Fibroblast of lung (primary cell): ENCODE results near the gene P2RX4. TPM values are rescaled to one million over a fixed set of nuclear protein-coding genes. Genes with fewer than 3 reads are reported as not detected.

Experiments
- DNase-seq, 2 donors: peaks; one replicate each; pipeline versions ENCODE4 v3.0.0 to v3.0.0-alpha.2; 2010; ENCODE audit warnings: low read depth in 2 of 2
- H2AFZ ChIP-seq: 2 replicates; pipeline ENCODE4 v1.5.1; 2012; ENCODE audit warnings: low read length, control low read depth, inconsistent platforms
- H3K27ac ChIP-seq: 2 replicates; pipeline ENCODE4 v1.5.1; 2011; ENCODE audit warnings: low read length, control low read depth; ENCODE audit not compliant: insufficient read depth
- H3K27me3 ChIP-seq: 2 replicates; pipeline ENCODE4 v1.5.1; 2011; ENCODE audit warnings: mild to moderate bottlenecking, low read length; ENCODE audit not compliant: control insufficient read depth, insufficient read depth
- H3K36me3 ChIP-seq: 2 replicates; pipeline ENCODE4 v1.5.1; 2011; ENCODE audit warnings: low read length; ENCODE audit not compliant: control insufficient read depth, insufficient read depth
- H3K4me1 ChIP-seq: 2 replicates; pipeline ENCODE4 v1.5.1; 2011; ENCODE audit warnings: low read length; ENCODE audit not compliant: control insufficient read depth, insufficient read depth; ENCODE audit errors: extremely low read depth
- H3K4me2 ChIP-seq: 2 replicates; pipeline ENCODE4 v1.5.1; 2011; ENCODE audit warnings: low read length, control low read depth; ENCODE audit not compliant: insufficient read depth; ENCODE audit errors: extremely low read depth
- H3K4me3 ChIP-seq, 4 experiments: fragments of 200-600 bp in 1 of 4; sonication (generic) in 1 of 4; replicated peaks in 1 of 4; 2 replicates each; pipeline ENCODE4 v1.5.1; 2011 to 2016; ENCODE audit warnings: low read length in 4 of 4, low read depth in 3 of 4, mild to moderate bottlenecking in 3 of 4, control low read depth in 2 of 4, inconsistent platforms in 1 of 4, mixed read lengths in 1 of 4; ENCODE audit not compliant: insufficient read depth in 1 of 4; ENCODE audit errors: control extremely low read depth in 1 of 4
- H3K79me2 ChIP-seq: 2 replicates; pipeline ENCODE4 v1.5.1; 2012; ENCODE audit warnings: mild to moderate bottlenecking, low read length, inconsistent platforms; ENCODE audit not compliant: control insufficient read depth, insufficient read depth
- H3K9ac ChIP-seq: 2 replicates; pipeline ENCODE4 v1.5.1; 2011; ENCODE audit warnings: mild to moderate bottlenecking, low read length, control low read depth; ENCODE audit not compliant: insufficient read depth
- H3K9me3 ChIP-seq: 2 replicates; pipeline ENCODE4 v1.5.1; 2012; ENCODE audit warnings: low read depth, low read length; ENCODE audit not compliant: control insufficient read depth, insufficient read depth
- H4K20me1 ChIP-seq: 2 replicates; pipeline ENCODE4 v1.5.1; 2011; ENCODE audit warnings: low read length; ENCODE audit not compliant: control insufficient read depth, insufficient read depth; ENCODE audit errors: extremely low read depth
- CTCF ChIP-seq, 2 donors: IDR thresholded peaks in 1 of 2; conservative IDR thresholded peaks in 1 of 2; 1 replicate in 1 of 2; 2 replicates in 1 of 2; pipeline ENCODE4 v1.5.1; 2011 to 2012; ENCODE audit warnings: low read length in 2 of 2, control low read depth in 1 of 2, inconsistent platforms in 1 of 2, low read depth in 1 of 2, mild to moderate bottlenecking in 1 of 2
- polyA plus RNA-seq, 2 donors: library from polyadenylated mRNA; depleted of rRNA in 1 of 2; stranded (reverse) in 1 of 2; unstranded in 1 of 2; fragments of >200 nt; gene quantifications; 2 replicates each; pipeline ENCODE4 v1.2.1, GENCODE V29; 2011 to 2012; ENCODE audit warnings: missing spikeins in 1 of 2
- total RNA-seq: library from RNA; depleted of rRNA; stranded (reverse); fragments of >200 nt; gene quantifications from 2 replicates; pipeline ENCODE4 v1.2.1, GENCODE V29; 2014

P2RX4 gene
- total and polyA plus RNA-seq, 2 donors (not counting 1 experiment from before 2014, with no cell fraction given), result 27.2 to 59.8 TPM

- no peak for DNase-seq
- no peak overlapping the region for H2AFZ ChIP-seq
- peaks cover 18% of the 10 kb centered on the region for H3K4me1 ChIP-seq
- no peaks in the 10 kb centered on the region for H3K27me3 ChIP-seq
- no peaks in the 10 kb centered on the region for H3K9me3 ChIP-seq
- H3K36me3 ChIP-seq, result peaks cover 3% of the 10 kb centered on the region
- H3K4me2 ChIP-seq, result no peak overlapping the region
- no peak overlapping the region for H3K27ac ChIP-seq
- peaks cover 6% of the 10 kb centered on the region for H3K79me2 ChIP-seq
- H3K4me3 ChIP-seq, result no peak overlapping the region
- H3K9ac ChIP-seq, result no peak overlapping the region
- no peaks in the 10 kb centered on the region for H4K20me1 ChIP-seq
- TF ChIP-seq CTCF (conservative IDR thresholded peaks at IDR 0.05 in 1 of 2, IDR thresholded peaks at IDR 0.05 in 1 of 2; ENCODE audit: low read depth in 1 of 2, low read length in 2 of 2), result no peak
Measured at GRCh38 chr12:121283388-121283787, 73.5 kb downstream of the P2RX4 start.

Other genes with a start within 250 kb of the P2RX4 start
- gene HNF1A, start 231.6 kb upstream of the P2RX4 start, total RNA-seq, result not detected in 2 replicates
- not detected in 2 replicates for gene HNF1A, start 231.6 kb upstream of the P2RX4 start, polyA plus RNA-seq
- gene C12orf43, start 193.6 kb upstream of the P2RX4 start, total RNA-seq, result 11.4 and 15.2 TPM in 2 replicates
- 14.7 and 18.1 TPM in 2 replicates for gene C12orf43, start 193.6 kb upstream of the P2RX4 start, polyA plus RNA-seq
- 0.51 and 1.2 TPM in 2 replicates for gene OASL, start 170.9 kb upstream of the P2RX4 start, total RNA-seq
- gene OASL, start 170.9 kb upstream of the P2RX4 start, polyA plus RNA-seq, result 0.07 and 0.14 TPM in 2 replicates
- gene P2RX7, start 77.3 kb upstream of the P2RX4 start, total RNA-seq, result 16.7 and 17.2 TPM in 2 replicates
- 1.9 and 2.7 TPM in 2 replicates for gene P2RX7, start 77.3 kb upstream of the P2RX4 start, polyA plus RNA-seq
- 13.1 and 19.3 TPM in 2 replicates for gene CAMKK2, start 86.6 kb downstream of the P2RX4 start, total RNA-seq
- 23.1 and 26.4 TPM in 2 replicates for gene CAMKK2, start 86.6 kb downstream of the P2RX4 start, polyA plus RNA-seq
- 99.9 and 113 TPM in 2 replicates for gene ANAPC5, start 142.3 kb downstream of the P2RX4 start, total RNA-seq
- gene ANAPC5, start 142.3 kb downstream of the P2RX4 start, polyA plus RNA-seq, result 131 and 149 TPM in 2 replicates
- 49.1 and 79.4 TPM in 2 replicates for gene RNF34, start 190.0 kb downstream of the P2RX4 start, total RNA-seq
- gene RNF34, start 190.0 kb downstream of the P2RX4 start, polyA plus RNA-seq, result 33.9 and 42.9 TPM in 2 replicates